A172 (cell line): ENCODE data around the gene EXOSC10. TPM values are rescaled to one million over a fixed set of nuclear protein-coding genes. Genes with fewer than 3 reads are reported as not detected.
"Not testable (repeated sequence)": the region's sequence is repeated elsewhere in the genome, so short reads cannot be mapped to it uniquely, and the experiment has no call there.

Experiments
- DNase-seq: peaks from one replicate; pipeline ENCODE4 v3.0.0-alpha.2; 2015; ENCODE audit warnings: low spot score
- total RNA-seq: library from RNA; depleted of rRNA; stranded (reverse); fragments of >200 nt; shearing (Covaris generic); gene quantifications from 2 replicates; pipeline ENCODE4 v1.2.3, GENCODE V29; 2014

Gene EXOSC10
- total RNA-seq, 1 experiment from 2014 or later: 65.1 TPM

GRCh38 chr1:11044086-11044848 is 55.4 kb downstream of the EXOSC10 start:
- no peak for DNase-seq

GRCh38 chr1:11042995-11043874 is 56.4 kb downstream of the EXOSC10 start:
- DNase-seq: no peak

DNA sequence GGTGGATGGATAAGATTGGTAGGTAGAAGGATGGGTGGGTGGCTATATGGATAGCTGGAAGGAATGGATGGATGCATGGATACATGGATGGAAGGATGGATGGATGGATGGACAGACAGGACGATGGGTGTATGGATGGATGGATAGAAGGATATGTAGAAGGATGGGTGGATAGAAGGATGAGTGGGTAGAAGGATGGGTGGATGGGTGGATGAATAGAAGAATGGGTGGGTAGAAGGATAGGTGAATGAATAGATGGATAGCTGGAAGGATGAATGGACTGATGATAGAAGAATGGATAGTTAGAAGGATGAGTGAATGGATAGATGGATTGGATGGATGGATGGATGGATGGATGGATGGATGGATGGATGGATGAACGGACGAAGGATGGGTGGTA is 57.6 kb downstream of the EXOSC10 start:
- DNase-seq: no peak

DNA sequence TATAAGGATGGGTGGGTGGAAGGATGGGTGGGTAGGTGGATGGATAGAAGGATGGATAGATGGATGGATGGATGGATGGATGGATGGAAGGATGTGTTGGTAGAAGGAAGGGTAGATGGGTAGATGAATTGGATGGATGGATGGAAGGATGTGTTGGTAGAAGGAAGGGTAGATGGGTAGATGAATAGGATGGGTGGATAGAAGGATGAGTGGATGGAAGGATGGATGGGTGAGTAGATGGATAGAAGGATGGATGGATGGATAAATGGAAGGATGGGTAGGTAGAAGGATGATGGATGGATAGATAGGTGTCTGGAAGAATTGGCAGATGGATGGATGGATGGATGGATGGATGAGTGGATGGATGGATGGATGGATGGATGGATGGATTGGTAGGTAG is 58.6 kb downstream of the EXOSC10 start:
- DNase-seq: no peak

DNA sequence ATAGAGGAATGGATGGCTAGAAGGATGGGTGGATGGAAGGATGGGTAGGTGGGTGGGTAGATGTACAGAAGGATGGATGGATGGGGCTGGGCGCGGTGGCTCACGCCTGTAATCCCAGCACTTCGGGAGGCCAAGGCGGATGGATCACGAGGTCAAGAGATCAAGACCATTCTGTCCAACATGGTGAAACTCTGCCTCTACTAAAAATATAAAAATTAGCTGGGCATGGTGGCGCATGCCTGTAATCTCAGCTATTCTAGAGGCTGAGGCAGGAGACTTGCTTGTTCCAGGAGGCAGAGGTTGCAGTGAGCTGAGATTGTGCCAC is 59.6 kb downstream of the EXOSC10 start:
- not testable (repeated sequence) for DNase-seq

DNA sequence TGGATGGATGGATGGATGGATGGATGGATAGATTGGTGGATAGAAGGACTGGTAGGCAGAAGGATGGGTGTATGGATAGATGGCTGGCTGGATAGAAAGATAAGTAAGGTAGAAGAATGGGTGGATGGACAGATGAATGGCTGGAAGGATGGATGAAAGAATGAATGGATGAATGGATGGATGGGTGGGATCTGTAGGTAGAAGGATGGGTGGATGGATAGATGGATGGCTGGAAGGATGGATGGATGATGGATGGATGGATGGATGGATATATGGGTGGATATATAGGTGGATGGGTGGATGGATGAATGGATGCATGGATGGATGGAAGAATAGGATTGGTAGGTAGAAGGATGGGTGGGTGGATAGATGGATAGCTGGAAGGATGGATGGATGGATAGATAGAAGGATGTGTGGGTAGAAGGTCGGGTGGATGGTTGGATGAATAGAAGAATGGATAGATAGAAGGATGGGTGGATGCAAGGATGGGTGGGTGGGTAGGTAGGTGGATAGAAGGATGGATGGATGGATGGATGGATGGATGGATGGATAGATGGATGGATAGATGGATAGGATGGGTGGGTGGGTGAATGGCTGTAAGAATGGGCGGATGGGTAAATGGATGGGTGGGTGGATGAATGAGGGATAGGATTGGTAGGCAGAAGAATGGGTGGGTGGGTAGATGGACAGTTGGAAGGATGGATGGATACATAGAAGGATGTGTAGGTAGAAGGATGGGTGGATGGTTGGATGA is 60.1 kb downstream of the EXOSC10 start:
- DNase-seq: no peak

GRCh38 chr1:11037740-11038182 is 61.9 kb downstream of the EXOSC10 start:
- peak; percentile 65 for DNase-seq

DNA sequence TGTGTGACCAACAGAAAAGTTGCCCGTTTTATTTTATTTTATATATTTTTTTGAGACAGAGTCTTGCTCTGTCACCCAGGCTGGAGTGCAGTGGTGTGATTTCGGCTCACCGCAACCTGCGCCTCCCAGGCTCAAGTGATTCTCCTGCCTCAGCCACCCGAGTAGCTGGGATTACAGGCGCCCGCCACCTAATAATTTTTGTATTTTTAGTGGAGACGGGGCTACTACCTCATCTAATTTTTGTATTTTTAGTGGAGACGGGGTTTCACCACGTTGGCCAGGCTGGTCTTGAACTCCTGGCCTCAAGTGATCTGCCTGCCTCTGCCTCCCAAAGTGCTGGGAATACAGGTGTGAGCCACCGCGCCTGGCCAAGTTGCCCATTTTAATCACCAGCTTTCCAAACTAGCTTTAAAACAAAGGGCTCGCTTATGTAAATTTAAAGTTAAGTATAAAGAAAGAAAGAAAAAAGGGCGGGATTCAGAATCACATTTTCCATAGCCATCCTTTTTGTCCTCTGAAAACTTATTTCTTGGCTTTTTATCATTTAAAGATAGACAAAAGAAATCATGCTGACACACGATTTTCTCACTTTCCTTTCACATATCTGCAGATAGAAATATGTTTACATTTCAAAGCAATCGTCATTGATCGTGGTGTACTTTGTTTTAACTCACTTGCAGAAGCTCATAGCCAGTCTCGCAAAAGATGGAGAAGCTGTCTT is 62.5 kb downstream of the EXOSC10 start:
- DNase-seq: not testable (repeated sequence)

DNA sequence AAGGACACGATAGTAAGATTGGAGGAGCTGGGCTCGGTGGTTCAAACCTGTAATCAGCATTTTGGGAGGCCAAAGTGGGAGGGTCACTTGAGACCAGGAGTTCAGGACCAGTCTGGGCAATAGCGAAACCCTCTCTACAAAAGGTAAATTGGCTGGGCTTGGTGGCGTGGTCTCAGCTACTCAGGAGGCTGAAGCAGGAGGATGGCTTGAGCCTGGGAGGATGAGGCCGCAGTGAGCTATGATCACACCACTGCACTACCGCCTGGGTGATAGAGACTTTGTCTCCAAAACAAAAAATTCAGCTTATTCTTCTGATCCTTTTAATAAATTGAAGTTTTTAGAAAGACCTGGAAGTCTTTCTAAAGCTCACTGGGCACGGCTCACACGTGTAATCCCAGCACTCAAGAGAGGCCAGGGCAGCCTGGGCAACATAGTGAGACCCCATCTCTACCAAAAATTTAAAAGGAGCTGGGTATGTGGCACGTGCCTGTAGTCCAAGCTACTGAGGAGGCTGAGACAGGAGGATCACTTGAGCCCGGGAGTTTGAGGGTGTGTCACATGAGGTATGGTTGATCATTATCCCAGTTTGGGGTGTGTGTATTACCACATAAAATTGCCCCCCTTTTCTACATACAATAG is 67.9 kb downstream of the EXOSC10 start:
- DNase-seq: no peak

GRCh38 chr1:11030865-11031264 is 68.8 kb downstream of the EXOSC10 start:
- DNase-seq: no peak

- DNase-seq: no peak
These were observed 71.7 kb downstream of the EXOSC10 start for GRCh38 chr1:11028018-11028417.

- no peak for DNase-seq
These were observed 72.4 kb downstream of the EXOSC10 start for GRCh38 chr1:11027316-11027715.

DNA sequence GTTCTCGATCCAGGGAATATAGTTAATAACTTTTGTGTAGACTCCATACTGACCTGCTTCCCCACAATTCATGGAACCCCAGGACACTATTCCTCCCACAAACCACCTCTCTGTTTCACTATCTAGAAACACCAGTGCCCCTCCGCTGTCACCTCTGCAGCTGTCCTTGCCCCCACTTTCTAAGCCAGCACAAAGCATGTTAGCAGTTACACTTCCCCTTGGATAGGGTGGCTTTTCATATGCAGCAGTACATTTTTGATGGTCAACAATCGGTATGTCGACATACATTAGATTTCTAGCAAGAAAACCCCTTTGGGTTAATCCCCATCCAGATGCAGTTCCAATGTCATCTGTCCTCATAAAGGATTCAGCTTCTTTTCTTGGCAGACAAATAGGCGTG is 72.8 kb downstream of the EXOSC10 start:
- no peak for DNase-seq

GRCh38 chr1:11026052-11026451 is 73.6 kb downstream of the EXOSC10 start:
- DNase-seq: no peak

- DNase-seq: no peak
These were observed 74.1 kb downstream of the EXOSC10 start for GRCh38 chr1:11025618-11026017.

DNA sequence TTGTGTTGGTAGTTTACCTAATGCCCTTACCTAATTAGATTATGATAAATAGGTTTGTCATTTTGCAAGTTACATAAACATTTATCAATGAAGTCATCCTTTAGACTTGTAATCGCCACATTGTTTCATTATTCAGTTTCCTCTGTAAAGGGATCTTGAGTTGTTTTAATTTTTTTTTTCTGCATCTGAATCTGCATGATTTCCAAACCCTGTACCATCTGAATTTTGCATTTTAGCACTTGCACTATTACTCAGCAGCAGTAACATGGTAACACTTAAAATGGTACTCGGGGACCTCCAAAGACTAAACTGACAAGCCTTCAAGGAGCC is 74.8 kb downstream of the EXOSC10 start:
- DNase-seq: no peak

DNA sequence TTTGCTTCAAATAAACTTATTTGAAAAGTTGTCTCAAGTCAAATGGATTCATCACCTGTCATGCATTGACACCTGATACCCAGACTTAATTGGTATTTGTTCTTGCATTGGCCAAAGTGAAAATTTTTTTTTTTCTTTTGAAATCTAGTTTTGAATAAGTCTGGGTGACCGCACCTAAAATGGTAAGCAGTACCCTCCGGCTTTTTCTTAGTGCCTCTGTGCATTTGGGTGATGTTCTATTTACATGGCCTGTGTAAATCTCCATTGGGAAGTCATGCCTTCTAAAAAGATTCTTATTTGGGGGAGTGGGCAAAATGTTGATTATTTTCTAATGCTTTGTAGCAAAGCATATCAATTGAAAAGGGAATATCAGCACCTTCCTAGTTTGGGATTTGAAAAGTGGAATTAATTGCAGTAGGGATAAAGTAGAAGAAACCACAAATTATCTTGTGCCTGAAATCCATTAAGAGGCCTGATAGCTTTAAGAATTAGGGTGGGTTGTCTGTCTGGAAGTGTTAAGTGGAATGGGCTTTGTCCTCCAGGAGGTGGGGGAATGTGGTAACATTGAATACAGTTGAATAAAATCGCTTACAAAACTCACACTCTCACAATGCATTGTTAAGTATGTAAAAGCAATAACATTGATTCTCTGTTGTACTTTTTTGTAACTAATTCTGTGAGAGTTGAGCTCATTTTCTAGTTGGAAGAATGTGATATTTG is 75.4 kb downstream of the EXOSC10 start:
- no peak for DNase-seq

GRCh38 chr1:11023201-11023600 is 76.5 kb downstream of the EXOSC10 start:
- DNase-seq: no peak

- no peak for DNase-seq
These were observed 79.7 kb downstream of the EXOSC10 start for GRCh38 chr1:11019971-11020370.

DNA sequence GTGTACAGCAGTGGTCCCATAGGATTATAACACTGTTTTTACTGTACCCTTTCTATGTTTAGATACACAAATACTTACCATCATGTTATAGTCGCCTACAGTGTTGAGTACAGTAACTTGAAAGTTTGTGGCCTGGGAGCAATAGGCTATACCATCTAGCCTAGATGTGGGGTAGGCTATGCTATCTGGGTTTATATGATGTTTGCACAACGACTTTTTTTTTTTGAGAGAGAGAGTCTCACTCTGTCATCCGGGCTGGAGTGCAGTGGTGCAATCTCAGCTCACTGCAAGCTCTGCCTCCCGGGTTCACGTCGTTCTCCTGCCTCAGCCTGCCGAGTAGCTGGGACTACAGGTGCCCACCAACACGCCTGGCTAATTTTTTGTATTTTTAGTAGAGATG is 80.3 kb downstream of the EXOSC10 start:
- DNase-seq: not testable (repeated sequence)
